ENCODE results near the gene CAMK2B. TPM values are rescaled to one million over a fixed set of nuclear protein-coding genes. Genes with fewer than 3 reads are reported as not detected.

Gene CAMK2B
- total and polyA plus RNA-seq, 5 donors from 2014 or later, result not detected

GRCh38 chr7:44238116-44238695 lies 87.2 kb downstream of the CAMK2B start:
- H3K9me3 ChIP-seq (ENCODE audit: control insufficient read depth in 2 of 2, low read length in 2 of 2), result no peaks in the 10 kb centered on the region
- H3K4me1 Mint-ChIP-seq, result peaks cover 0 to 2% (median 0%) of the 10 kb centered on the region in 4 donors
- H3K27me3 Mint-ChIP-seq, result no peaks in the 10 kb centered on the region
- ATAC-seq (ENCODE audit: low read depth in 2 of 2), result no peak
- H3K4me1 ChIP-seq (ENCODE audit: control insufficient read depth, insufficient read depth, low read length, poor library complexity, severe bottlenecking), result peaks cover 4% of the 10 kb centered on the region
- no peaks in the 10 kb centered on the region for H3K9me3 Mint-ChIP-seq
- DNase-seq, result no peak
- H3K27ac Mint-ChIP-seq, result no peak overlapping the region
- no peaks in the 10 kb centered on the region for H3K36me3 Mint-ChIP-seq
- no peaks in the 10 kb centered on the region for H3K27me3 ChIP-seq (ENCODE audit: control insufficient read depth, insufficient read depth, low read length)
- H3K4me3 ChIP-seq (ENCODE audit: low read depth, low read length), result no peak overlapping the region
- H3K4me3 Mint-ChIP-seq, result no peak overlapping the region
- no peak overlapping the region for H3K27ac ChIP-seq (ENCODE audit: insufficient read depth, low read length, poor library complexity, severe bottlenecking)
- no peaks in the 10 kb centered on the region for H3K36me3 ChIP-seq (ENCODE audit: control insufficient read depth, insufficient read depth, low read length)

DNA sequence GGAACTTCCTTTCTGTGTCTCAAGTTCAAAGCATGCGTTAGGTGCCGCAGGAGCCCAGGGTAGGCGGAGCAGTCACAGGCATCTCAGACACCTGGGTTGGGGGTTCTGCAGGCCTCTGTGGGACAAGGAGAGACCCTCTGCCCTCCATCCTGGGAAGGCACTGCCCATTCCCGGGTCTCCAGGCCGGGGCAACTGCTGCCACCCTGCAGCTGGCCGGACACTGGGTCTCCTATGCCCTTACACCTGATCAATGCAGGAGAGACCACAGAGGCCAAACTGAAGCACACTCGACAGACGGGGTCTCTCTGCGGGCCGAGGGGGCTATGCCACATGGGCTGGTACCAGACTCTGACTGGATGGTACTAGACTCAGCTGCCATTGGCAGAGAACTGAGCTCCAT lies 87.7 kb downstream of the CAMK2B start:
- Mint-ChIP-seq H3K4me3 (no peak overlapping the region), H3K36me3 (no peaks in the 10 kb centered on the region), H3K9me3 (no peaks in the 10 kb centered on the region), H3K27me3 (no peaks in the 10 kb centered on the region), H3K4me1 (peaks cover 0 to 2% (median 0%) of the 10 kb centered on the region in 4 donors), H3K27ac (no peak overlapping the region)
- Histone ChIP-seq H3K27ac (ENCODE audit: insufficient read depth, low read length, poor library complexity, severe bottlenecking) (no peak overlapping the region), H3K9me3 (ENCODE audit: control insufficient read depth in 2 of 2, low read length in 2 of 2) (no peaks in the 10 kb centered on the region), H3K4me1 (ENCODE audit: control insufficient read depth, insufficient read depth, low read length, poor library complexity, severe bottlenecking) (peaks cover 4% of the 10 kb centered on the region), H3K27me3 (ENCODE audit: control insufficient read depth, insufficient read depth, low read length) (no peaks in the 10 kb centered on the region), H3K36me3 (ENCODE audit: control insufficient read depth, insufficient read depth, low read length) (no peaks in the 10 kb centered on the region), H3K4me3 (ENCODE audit: low read depth, low read length) (no peak overlapping the region)
- no peak for ATAC-seq (ENCODE audit: low read depth in 2 of 2)
- DNase-seq, result no peak

DNA sequence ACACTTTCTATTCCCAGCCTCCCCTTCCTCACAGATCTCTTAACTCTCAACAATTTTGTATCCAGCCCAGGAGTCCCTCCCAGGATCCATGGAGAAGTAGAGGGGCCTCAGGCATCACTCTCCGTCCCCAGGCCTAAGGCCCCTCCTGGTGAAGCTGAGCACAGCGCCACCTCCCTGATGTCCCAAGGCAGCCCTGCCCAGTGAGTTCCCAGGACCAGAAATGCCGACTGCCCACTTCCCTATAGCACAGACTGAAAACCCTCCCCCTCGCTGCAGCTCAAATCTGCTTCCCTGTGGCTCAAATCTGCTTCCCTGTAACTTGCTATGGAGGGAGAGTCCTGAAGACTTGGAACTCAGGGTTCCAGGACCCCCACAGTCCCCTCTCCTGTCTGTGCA lies 89.1 kb downstream of the CAMK2B start:
- no peak for DNase-seq
- Mint-ChIP-seq H3K4me3 (no peak overlapping the region), H3K27me3 (no peaks in the 10 kb centered on the region), H3K9me3 (no peaks in the 10 kb centered on the region), H3K4me1 (peaks cover 0 to 2% (median 0%) of the 10 kb centered on the region in 4 donors), H3K27ac (no peak overlapping the region), H3K36me3 (no peaks in the 10 kb centered on the region)
- Histone ChIP-seq H3K9me3 (ENCODE audit: control insufficient read depth in 2 of 2, low read length in 2 of 2) (no peaks in the 10 kb centered on the region), H3K36me3 (ENCODE audit: control insufficient read depth, insufficient read depth, low read length) (no peaks in the 10 kb centered on the region), H3K4me3 (ENCODE audit: low read depth, low read length) (no peak overlapping the region), H3K4me1 (ENCODE audit: control insufficient read depth, insufficient read depth, low read length, poor library complexity, severe bottlenecking) (peaks cover 4% of the 10 kb centered on the region), H3K27ac (ENCODE audit: insufficient read depth, low read length, poor library complexity, severe bottlenecking) (no peak overlapping the region), H3K27me3 (ENCODE audit: control insufficient read depth, insufficient read depth, low read length) (no peaks in the 10 kb centered on the region)
- no peak for ATAC-seq (ENCODE audit: low read depth in 2 of 2)

- no peaks in the 10 kb centered on the region for H3K4me1 ChIP-seq (ENCODE audit: control insufficient read depth, insufficient read depth, low read length, poor library complexity, severe bottlenecking)
- DNase-seq, result no peak
- ATAC-seq (ENCODE audit: low read depth in 2 of 2), result no peak
- peak overlapping the region in 1 of 3 donors; percentile 82 for H3K27ac Mint-ChIP-seq
- no peaks in the 10 kb centered on the region for H3K36me3 ChIP-seq (ENCODE audit: control insufficient read depth, insufficient read depth, low read length)
- H3K27ac ChIP-seq (ENCODE audit: insufficient read depth, low read length, poor library complexity, severe bottlenecking), result no peak overlapping the region
- no peaks in the 10 kb centered on the region for H3K27me3 ChIP-seq (ENCODE audit: control insufficient read depth, insufficient read depth, low read length)
- H3K27me3 Mint-ChIP-seq, result no peaks in the 10 kb centered on the region
- no peaks in the 10 kb centered on the region for H3K4me1 Mint-ChIP-seq
- no peaks in the 10 kb centered on the region for H3K9me3 Mint-ChIP-seq
- H3K4me3 ChIP-seq (ENCODE audit: low read depth, low read length), result no peak overlapping the region
- H3K9me3 ChIP-seq (ENCODE audit: control insufficient read depth in 2 of 2, low read length in 2 of 2), result no peaks in the 10 kb centered on the region
- no peaks in the 10 kb centered on the region for H3K36me3 Mint-ChIP-seq
- no peak overlapping the region for H3K4me3 Mint-ChIP-seq
These were observed 89.6 kb downstream of the CAMK2B start for GRCh38 chr7:44235582-44236332.

DNA sequence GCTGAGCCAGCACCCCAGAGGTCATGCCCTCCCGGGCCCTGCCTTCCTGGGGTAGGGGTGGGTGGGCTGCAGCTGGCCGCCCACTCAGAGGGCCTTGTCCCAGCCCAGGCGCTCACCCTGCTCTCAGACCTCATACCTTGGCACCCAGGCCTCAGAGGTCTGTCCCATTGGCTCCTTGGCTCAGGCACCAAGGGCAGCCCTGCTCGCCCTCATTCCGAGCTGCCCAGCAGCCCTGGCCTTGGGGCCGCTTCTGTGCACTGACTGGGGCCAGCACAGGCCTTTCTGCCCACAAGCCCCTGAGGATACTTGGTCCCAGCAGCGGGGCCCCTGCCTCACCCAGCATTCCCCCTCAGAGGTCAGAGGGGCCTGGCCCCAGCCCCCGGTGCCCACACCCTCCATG lies 90.3 kb downstream of the CAMK2B start:
- Histone ChIP-seq H3K36me3 (ENCODE audit: control insufficient read depth, insufficient read depth, low read length) (no peaks in the 10 kb centered on the region), H3K4me3 (ENCODE audit: low read depth, low read length) (no peak overlapping the region), H3K9me3 (ENCODE audit: control insufficient read depth in 2 of 2, low read length in 2 of 2) (no peaks in the 10 kb centered on the region), H3K27me3 (ENCODE audit: control insufficient read depth, insufficient read depth, low read length) (no peaks in the 10 kb centered on the region), H3K27ac (ENCODE audit: insufficient read depth, low read length, poor library complexity, severe bottlenecking) (no peak overlapping the region), H3K4me1 (ENCODE audit: control insufficient read depth, insufficient read depth, low read length, poor library complexity, severe bottlenecking) (no peaks in the 10 kb centered on the region)
- no peak overlapping the region for H3K4me3 Mint-ChIP-seq
- no peaks in the 10 kb centered on the region for H3K27me3 Mint-ChIP-seq
- no peaks in the 10 kb centered on the region for H3K4me1 Mint-ChIP-seq
- no peaks in the 10 kb centered on the region for H3K36me3 Mint-ChIP-seq
- H3K9me3 Mint-ChIP-seq, result no peaks in the 10 kb centered on the region
- DNase-seq (no peak), ATAC-seq (ENCODE audit: low read depth in 2 of 2) (no peak)
- H3K27ac Mint-ChIP-seq, result no peak overlapping the region

GRCh38 chr7:44232901-44233715 lies 92.3 kb downstream of the CAMK2B start:
- Mint-ChIP-seq H3K27ac (no peak overlapping the region), H3K9me3 (no peaks in the 10 kb centered on the region), H3K27me3 (no peaks in the 10 kb centered on the region), H3K36me3 (no peaks in the 10 kb centered on the region), H3K4me1 (no peaks in the 10 kb centered on the region), H3K4me3 (no peak overlapping the region)
- Histone ChIP-seq H3K9me3 (ENCODE audit: control insufficient read depth in 2 of 2, low read length in 2 of 2) (no peaks in the 10 kb centered on the region), H3K27ac (ENCODE audit: insufficient read depth, low read length, poor library complexity, severe bottlenecking) (no peak overlapping the region), H3K27me3 (ENCODE audit: control insufficient read depth, insufficient read depth, low read length) (no peaks in the 10 kb centered on the region), H3K36me3 (ENCODE audit: control insufficient read depth, insufficient read depth, low read length) (no peaks in the 10 kb centered on the region), H3K4me1 (ENCODE audit: control insufficient read depth, insufficient read depth, low read length, poor library complexity, severe bottlenecking) (no peaks in the 10 kb centered on the region), H3K4me3 (ENCODE audit: low read depth, low read length) (no peak overlapping the region)
- no peak for ATAC-seq (ENCODE audit: low read depth in 2 of 2)
- DNase-seq, result no peak

- H3K4me3 Mint-ChIP-seq, result no peak overlapping the region
- Histone ChIP-seq H3K9me3 (ENCODE audit: control insufficient read depth in 2 of 2, low read length in 2 of 2) (no peaks in the 10 kb centered on the region), H3K27ac (ENCODE audit: insufficient read depth, low read length, poor library complexity, severe bottlenecking) (no peak overlapping the region), H3K36me3 (ENCODE audit: control insufficient read depth, insufficient read depth, low read length) (no peaks in the 10 kb centered on the region), H3K4me3 (ENCODE audit: low read depth, low read length) (no peak overlapping the region), H3K4me1 (ENCODE audit: control insufficient read depth, insufficient read depth, low read length, poor library complexity, severe bottlenecking) (no peaks in the 10 kb centered on the region), H3K27me3 (ENCODE audit: control insufficient read depth, insufficient read depth, low read length) (no peaks in the 10 kb centered on the region)
- H3K9me3 Mint-ChIP-seq, result no peaks in the 10 kb centered on the region
- no peaks in the 10 kb centered on the region for H3K27me3 Mint-ChIP-seq
- H3K4me1 Mint-ChIP-seq, result no peaks in the 10 kb centered on the region
- H3K27ac Mint-ChIP-seq, result no peak overlapping the region
- DNase-seq (no peak), ATAC-seq (ENCODE audit: low read depth in 2 of 2) (no peak)
- H3K36me3 Mint-ChIP-seq, result no peaks in the 10 kb centered on the region
These were observed 93.0 kb downstream of the CAMK2B start for GRCh38 chr7:44232396-44232795.

Measured in CD4-positive, CD25-positive, alpha-beta regulatory T cell (primary cell).